ENCODE measurements around the gene SYNGR3.

SYNGR3 gene

GRCh38 chr16:2004795-2005517 lies 15.2 kb downstream of the SYNGR3 start:
- Histone ChIP-seq H3K9ac (ENCODE audit: low read length) (no peak overlapping the region), H4K20me1 (ENCODE audit: insufficient read depth, low read length) (no peaks in the 10 kb centered on the region), H3K79me2 (ENCODE audit: insufficient read depth, low read length) (peaks cover 11% of the 10 kb centered on the region), H3K9me3 (ENCODE audit: low read length) (no peaks in the 10 kb centered on the region), H3F3A (ENCODE audit: insufficient read depth, low read length) (no peaks in the 10 kb centered on the region), H3K27me3 (ENCODE audit: insufficient read depth, low read length) (no peaks in the 10 kb centered on the region), H3K27ac (ENCODE audit: low read depth, low read length, poor library complexity, severe bottlenecking) (no peak overlapping the region), H3K36me3 (ENCODE audit: insufficient read depth, low read length) (peaks cover 43% of the 10 kb centered on the region), H3K4me1 (ENCODE audit: insufficient read depth, low read length, severe bottlenecking) (peaks cover 47% of the 10 kb centered on the region), H3K4me2 (ENCODE audit: low read length) (peak overlapping the region; percentile 18; the same call in 1 of the 2 replicates), H3K9me2 (ENCODE audit: low read depth, low read length) (no peaks in the 10 kb centered on the region), H2AFZ (ENCODE audit: low read length) (no peak overlapping the region), H3K4me3 (ENCODE audit: low read depth, low read length, poor library complexity, severe bottlenecking) (no peak overlapping the region)
- TF ChIP-seq CTCF (IDR thresholded peaks at IDR 0.05; ENCODE audit: low read length) (no peak), EZH2 (IDR thresholded peaks at IDR 0.05; ENCODE audit: borderline replicate concordance, low read length) (no peak)

DNA sequence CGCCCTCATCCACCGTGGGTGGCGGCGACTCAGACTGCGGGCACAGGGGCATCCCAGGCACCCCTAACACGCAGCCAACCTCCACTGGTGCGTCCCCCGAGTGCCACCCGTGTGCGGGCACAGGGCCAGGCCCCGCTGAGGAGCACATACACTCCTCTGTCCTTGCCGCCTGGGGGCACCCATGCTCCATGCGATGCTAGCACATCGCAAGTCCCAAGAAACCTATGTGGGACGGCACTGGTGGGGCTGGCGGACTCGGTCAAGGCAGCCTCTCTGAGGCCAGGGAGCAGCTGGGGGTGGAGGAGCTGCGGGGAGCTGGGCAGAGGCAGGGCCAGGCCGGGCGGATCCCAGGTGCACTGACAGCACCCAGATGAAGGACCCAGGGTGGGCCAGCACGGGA lies 15.9 kb downstream of the SYNGR3 start:
- Histone ChIP-seq H3K79me2 (ENCODE audit: insufficient read depth, low read length) (peaks cover 11% of the 10 kb centered on the region), H3K27ac (ENCODE audit: low read depth, low read length, poor library complexity, severe bottlenecking) (no peak overlapping the region)

DNA sequence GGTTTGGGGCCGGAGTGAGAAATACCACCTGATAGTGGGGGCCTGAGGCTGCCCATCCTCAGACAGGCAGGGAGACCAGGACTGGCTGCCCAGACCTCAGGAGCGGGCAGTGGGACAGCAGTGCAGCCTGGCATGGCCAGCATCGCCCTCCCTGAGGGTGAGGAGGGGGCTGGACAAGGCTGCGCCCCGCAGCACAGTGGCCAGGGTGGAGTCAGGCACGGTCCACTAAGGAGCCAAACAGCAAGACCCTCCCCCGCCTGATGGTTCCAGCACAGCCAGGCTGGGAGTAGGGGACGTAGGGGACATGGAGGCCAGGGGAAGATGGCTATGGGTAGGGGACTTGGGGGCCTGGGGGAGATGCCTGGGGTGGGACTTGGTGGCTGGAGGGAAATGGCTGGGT lies 16.5 kb downstream of the SYNGR3 start:
- Histone ChIP-seq H2AFZ (ENCODE audit: low read length) (no peak overlapping the region), H3K9me3 (ENCODE audit: low read length) (no peaks in the 10 kb centered on the region), H4K20me1 (ENCODE audit: insufficient read depth, low read length) (no peaks in the 10 kb centered on the region), H3K27ac (ENCODE audit: low read depth, low read length, poor library complexity, severe bottlenecking) (no peak overlapping the region), H3F3A (ENCODE audit: insufficient read depth, low read length) (no peaks in the 10 kb centered on the region), H3K4me2 (ENCODE audit: low read length) (peak overlapping the region; percentile 48; the same call in 1 of the 2 replicates), H3K9me2 (ENCODE audit: low read depth, low read length) (no peaks in the 10 kb centered on the region), H3K4me3 (ENCODE audit: low read depth, low read length, poor library complexity, severe bottlenecking) (peak overlapping the region; percentile 13), H3K9ac (ENCODE audit: low read length) (no peak overlapping the region; the same call in 1 of the 2 replicates), H3K27me3 (ENCODE audit: insufficient read depth, low read length) (no peaks in the 10 kb centered on the region), H3K4me1 (ENCODE audit: insufficient read depth, low read length, severe bottlenecking) (peaks cover 56% of the 10 kb centered on the region), H3K36me3 (ENCODE audit: insufficient read depth, low read length) (peaks cover 30% of the 10 kb centered on the region), H3K79me2 (ENCODE audit: insufficient read depth, low read length) (peaks cover 11% of the 10 kb centered on the region)
- TF ChIP-seq EZH2 (IDR thresholded peaks at IDR 0.05; ENCODE audit: borderline replicate concordance, low read length): no peak
- no peak for TF ChIP-seq CTCF (IDR thresholded peaks at IDR 0.05; ENCODE audit: low read length)

More for the DNA sequence above, 15.9 kb downstream of the SYNGR3 start:
- Histone ChIP-seq H3K4me3 (ENCODE audit: low read depth, low read length, poor library complexity, severe bottlenecking) (peak overlapping the region; percentile 13), H3K9me2 (ENCODE audit: low read depth, low read length) (no peaks in the 10 kb centered on the region), H3F3A (ENCODE audit: insufficient read depth, low read length) (no peaks in the 10 kb centered on the region), H3K9ac (ENCODE audit: low read length) (no peak overlapping the region; the same call in 1 of the 2 replicates), H3K4me2 (ENCODE audit: low read length) (peak overlapping the region; percentile 48; the same call in 1 of the 2 replicates), H3K36me3 (ENCODE audit: insufficient read depth, low read length) (peaks cover 36% of the 10 kb centered on the region), H3K9me3 (ENCODE audit: low read length) (no peaks in the 10 kb centered on the region), H2AFZ (ENCODE audit: low read length) (no peak overlapping the region), H3K27me3 (ENCODE audit: insufficient read depth, low read length) (no peaks in the 10 kb centered on the region), H3K4me1 (ENCODE audit: insufficient read depth, low read length, severe bottlenecking) (peaks cover 53% of the 10 kb centered on the region), H4K20me1 (ENCODE audit: insufficient read depth, low read length) (no peaks in the 10 kb centered on the region)
- TF ChIP-seq EZH2 (IDR thresholded peaks at IDR 0.05; ENCODE audit: borderline replicate concordance, low read length): no peak
- TF ChIP-seq CTCF (IDR thresholded peaks at IDR 0.05; ENCODE audit: low read length): peak; percentile 78

Measured in OCI-LY1 (cell line).